Thoracic aorta (tissue), 2 donors: Measurements from ENCODE around the gene KCTD5. TPM values are rescaled to one million over a fixed set of nuclear protein-coding genes. Genes with fewer than 3 reads are reported as not detected.

Experiments
- ATAC-seq: fragments of 150-250 bp; one replicate; pipeline ENCODE4 v1.8.0; 2017; ENCODE audit warnings: low read depth; ENCODE audit not compliant: insufficient number of reproducible peaks, low FRiP score
- DNase-seq: peaks from one replicate; pipeline ENCODE4 v3.0.0-alpha.2; 2020; ENCODE audit warnings: low spot score
- H3K27ac ChIP-seq, 2 donors: fragments of 200-600 bp; sonication (generic); 1 replicate in 1 of 2; 2 replicates in 1 of 2; pipeline ENCODE4 v1.5.1; 2016; ENCODE audit warnings: mild to moderate bottlenecking in 2 of 2, moderate library complexity in 2 of 2
- H3K27me3 ChIP-seq: fragments of 200-600 bp; sonication (generic); replicated peaks from 2 replicates; pipeline ENCODE4 v1.6.0; 2016; ENCODE audit warnings: mild to moderate bottlenecking; ENCODE audit not compliant: insufficient read depth
- H3K36me3 ChIP-seq: fragments of 200-600 bp; sonication (generic); one replicate; pipeline ENCODE4 v1.5.1; 2016
- H3K4me1 ChIP-seq, 2 donors: fragments of 200-600 bp; sonication (generic); 1 replicate in 1 of 2; 2 replicates in 1 of 2; pipeline versions ENCODE4 v1.5.1 to v1.6.0; 2016; ENCODE audit warnings: low read depth in 2 of 2, mild to moderate bottlenecking in 1 of 2; ENCODE audit not compliant: control insufficient read depth in 1 of 2
- H3K4me3 ChIP-seq: fragments of 200-600 bp; sonication (generic); 2 replicates; pipeline ENCODE4 v1.5.1; 2016; ENCODE audit warnings: mild to moderate bottlenecking
- H3K9me3 ChIP-seq: fragments of 200-600 bp; sonication (generic); 2 replicates; pipeline ENCODE4 v1.5.1; 2016
- CTCF ChIP-seq: fragments of 200-600 bp; sonication (generic); IDR thresholded peaks from one replicate; pipeline ENCODE4 v1.5.1; 2019; ENCODE audit warnings: antibody characterized with exemption
- total RNA-seq, 2 donors: library from RNA; depleted of rRNA; stranded (reverse); fragments of >200 nt; gene quantifications; one replicate each; pipeline versions ENCODE4 v1.1.0 to v1.2.3, GENCODE V29; 2016

The KCTD5 gene
- total RNA-seq, 2 donors from 2014 or later, result 13.8 to 19.2 TPM

GRCh38 chr16:2745961-2746360, 63.6 kb downstream of the KCTD5 start:
- no peak for DNase-seq
- no peaks in the 10 kb centered on the region for H3K9me3 ChIP-seq
- no peak for TF ChIP-seq CTCF

GRCh38 chr16:2748757-2749455, 66.6 kb downstream of the KCTD5 start:
- Histone ChIP-seq H3K27ac (no peak overlapping the region), H3K4me3 (no peak overlapping the region), H3K9me3 (no peaks in the 10 kb centered on the region), H3K36me3 (no peaks in the 10 kb centered on the region), H3K4me1 (peaks cover 8 to 13% of the 10 kb centered on the region in 2 donors), H3K27me3 (no peaks in the 10 kb centered on the region)
- no peak for TF ChIP-seq CTCF
- DNase-seq (no peak), ATAC-seq (no peak)

More at GRCh38 chr16:2745961-2746360, 63.6 kb downstream of the KCTD5 start:
- H3K4me1 ChIP-seq, result no peaks in the 10 kb centered on the region
- no peaks in the 10 kb centered on the region for H3K36me3 ChIP-seq
- no peaks in the 10 kb centered on the region for H3K27me3 ChIP-seq
- no peak overlapping the region for H3K4me3 ChIP-seq
- ATAC-seq, result no peak
- H3K27ac ChIP-seq, result no peak overlapping the region

GRCh38 chr16:2749476-2749875, 67.2 kb downstream of the KCTD5 start:
- TF ChIP-seq CTCF, result no peak
- Histone ChIP-seq H3K36me3 (no peaks in the 10 kb centered on the region), H3K4me1 (peaks cover 14 to 19% of the 10 kb centered on the region in 2 donors), H3K27me3 (no peaks in the 10 kb centered on the region), H3K27ac (no peak overlapping the region), H3K4me3 (no peak overlapping the region), H3K9me3 (no peaks in the 10 kb centered on the region)
- DNase-seq (no peak), ATAC-seq (no peak)

GRCh38 chr16:2749936-2750335, 67.6 kb downstream of the KCTD5 start:
- Histone ChIP-seq H3K4me3 (no peak overlapping the region), H3K36me3 (no peaks in the 10 kb centered on the region), H3K4me1 (peaks cover 16 to 24% of the 10 kb centered on the region in 2 donors), H3K27me3 (no peaks in the 10 kb centered on the region), H3K9me3 (no peaks in the 10 kb centered on the region), H3K27ac (no peak overlapping the region)
- no peak for DNase-seq
- TF ChIP-seq CTCF, result no peak
- ATAC-seq, result no peak

GRCh38 chr16:2751577-2752034, 69.3 kb downstream of the KCTD5 start:
- no peaks in the 10 kb centered on the region for H3K9me3 ChIP-seq
- H3K27ac ChIP-seq, result peak overlapping the region; percentile 93 to 98
- peak overlapping the region; percentile 82 for H3K4me3 ChIP-seq
- H3K36me3 ChIP-seq, result peaks cover 5% of the 10 kb centered on the region
- H3K27me3 ChIP-seq, result no peaks in the 10 kb centered on the region
- TF ChIP-seq CTCF, result no peak
- peaks cover 32 to 40% of the 10 kb centered on the region in 2 donors for H3K4me1 ChIP-seq
- ATAC-seq, result no peak
- DNase-seq, result no peak
